K562 (cell line): ENCODE results near the gene GNL3.

Experiments
- CHD4 ChIP-seq: fragments of 200-600 bp; sonication (generic); IDR thresholded peaks from 3 replicates; pipeline ENCODE4 v1.6.1; 2012; ENCODE audit warnings: low read depth, mild to moderate bottlenecking, mixed read lengths, low read length, inconsistent platforms; ENCODE audit not compliant: insufficient read depth, insufficient replicate concordance, poor library complexity, severe bottlenecking
- FOXP1 ChIP-seq: sonication (generic); formaldehyde crosslinking; IDR thresholded peaks from 2 replicates; pipeline ENCODE4 v1.8.0; 2022; ENCODE audit warnings: mild to moderate bottlenecking, missing genetic modification reagents
- JUNB ChIP-seq: fragments of 450-650 bp; formaldehyde crosslinking; conservative IDR thresholded peaks from 2 replicates; pipeline ENCODE4 v1.4.0; 2020; ENCODE audit warnings: mild to moderate bottlenecking
- JUND ChIP-seq, 2 experiments: IDR thresholded peaks; 2 replicates in 1 of 2; 3 replicates in 1 of 2; pipeline ENCODE4 v1.6.1; 2011; ENCODE audit warnings: borderline replicate concordance in 2 of 2, low read depth in 2 of 2, low read length in 2 of 2, improper control_type of control experiment in 1 of 2, missing biosample characterization in 1 of 2, missing genetic modification characterization in 1 of 2, missing genetic modification reagents in 1 of 2
- MEIS2 ChIP-seq: fragments of 450-650 bp; IDR thresholded peaks from 2 replicates; pipeline ENCODE4 v1.6.1; 2014; ENCODE audit warnings: mild to moderate bottlenecking; ENCODE audit not compliant: partially characterized antibody
- PHF20 ChIP-seq: fragments of 450-650 bp; IDR thresholded peaks from 2 replicates; pipeline ENCODE4 v1.6.1; 2018; ENCODE audit not compliant: partially characterized antibody
- SP1 ChIP-seq: sonication (generic); formaldehyde crosslinking; IDR thresholded peaks from 2 replicates; pipeline ENCODE4 v1.8.1; 2022; ENCODE audit warnings: mild to moderate bottlenecking, missing genetic modification reagents
- ZNF23 ChIP-seq: fragments of 250-450 bp; sonication (Bioruptor Pico); IDR thresholded peaks from 2 replicates; pipeline ENCODE4 v1.4.0; 2020; ENCODE audit warnings: mild to moderate bottlenecking
- TF ChIP-seq, protein P1 (sequence below), 2 experiments: IDR thresholded peaks in 1 of 2; conservative IDR thresholded peaks in 1 of 2; 2 replicates each; pipeline ENCODE4 v1.6.1; 2016; ENCODE audit warnings: low read depth in 2 of 2, mild to moderate bottlenecking in 1 of 2, missing compliant biosample characterization in 1 of 2, missing genetic modification characterization in 1 of 2, moderate library complexity in 1 of 2

DNA sequence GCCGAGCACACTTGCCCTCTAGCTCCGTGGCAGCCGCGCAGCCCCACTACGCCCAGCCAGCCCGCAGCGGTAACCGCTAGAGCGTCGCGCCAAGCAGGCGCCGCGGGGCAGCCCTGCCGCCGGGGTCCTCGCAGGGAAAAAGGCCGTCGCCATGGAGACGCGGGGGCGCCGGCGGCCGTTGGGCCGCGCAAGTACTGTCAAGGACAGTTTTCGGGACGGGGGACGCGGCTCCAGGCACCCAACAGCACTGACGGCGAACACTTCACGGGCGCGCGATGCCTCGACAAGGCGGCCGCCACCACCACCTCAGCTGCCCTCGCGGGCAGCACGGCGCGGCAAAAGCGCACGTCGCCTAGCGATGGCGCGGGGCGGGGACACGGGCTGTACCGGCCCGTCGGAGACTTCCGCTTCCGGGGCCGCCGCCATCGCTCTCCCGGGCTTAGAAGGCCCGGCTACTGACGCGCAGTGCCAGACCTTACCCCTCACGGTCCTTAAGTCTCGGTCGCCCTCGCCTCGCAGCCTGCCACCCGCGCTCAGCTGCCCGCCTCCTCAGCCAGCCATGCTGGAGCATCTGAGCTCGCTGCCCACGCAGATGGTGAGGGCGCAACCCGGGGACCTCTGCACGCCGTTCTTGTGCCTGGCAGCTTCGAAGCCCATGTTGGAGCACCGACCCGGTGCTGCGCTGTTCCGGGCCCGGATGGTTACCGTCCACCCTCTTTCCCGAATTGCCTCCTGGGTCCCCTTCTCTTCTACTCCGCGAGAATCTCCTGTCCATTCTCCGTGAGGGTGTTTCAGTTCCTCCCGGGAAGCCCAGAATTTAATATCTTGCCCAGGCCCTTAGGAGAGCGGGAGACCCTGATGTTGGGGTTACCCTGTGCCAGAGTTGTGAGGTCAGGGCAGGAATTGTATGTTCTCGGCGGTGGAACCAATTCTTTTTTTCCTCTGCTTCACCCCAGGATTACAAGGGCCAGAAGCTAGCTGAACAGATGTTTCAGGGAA is 20.2 kb downstream of the GNL3 start, which contains the start of the genes GLT8D1 and SPCS1:
- TF ChIP-seq CHD4 (no peak), JUNB (CRISPR knock-in tag) (no peak), FOXP1 (CRISPR knock-in tag) (peak; percentile 86; the same call in 1 of the 2 replicates), MEIS2 (no peak), JUND (IDR thresholded peaks at IDR 0.05; ENCODE audit: borderline replicate concordance, low read depth, low read length) (no peak; the same call in none of the 2 replicates), JUND (tag; IDR thresholded peaks at IDR 0.05; ENCODE audit: borderline replicate concordance, low read depth, low read length) (no peak), SP1 (peak; percentile 58; the same call in 1 of the 2 replicates), PHF20 (peak; percentile 88), ZNF23 (CRISPR knock-in tag) (no peak)
- TF ChIP-seq, protein P1, sequence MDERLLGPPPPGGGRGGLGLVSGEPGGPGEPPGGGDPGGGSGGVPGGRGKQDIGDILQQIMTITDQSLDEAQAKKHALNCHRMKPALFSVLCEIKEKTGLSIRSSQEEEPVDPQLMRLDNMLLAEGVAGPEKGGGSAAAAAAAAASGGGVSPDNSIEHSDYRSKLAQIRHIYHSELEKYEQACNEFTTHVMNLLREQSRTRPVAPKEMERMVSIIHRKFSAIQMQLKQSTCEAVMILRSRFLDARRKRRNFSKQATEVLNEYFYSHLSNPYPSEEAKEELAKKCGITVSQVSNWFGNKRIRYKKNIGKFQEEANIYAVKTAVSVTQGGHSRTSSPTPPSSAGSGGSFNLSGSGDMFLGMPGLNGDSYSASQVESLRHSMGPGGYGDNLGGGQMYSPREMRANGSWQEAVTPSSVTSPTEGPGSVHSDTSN (CRISPR knock-in tag; IDR thresholded peaks at IDR 0.05; ENCODE audit: low read depth): no peak
- TF ChIP-seq, protein P1 (tag; conservative IDR thresholded peaks at IDR 0.05; ENCODE audit: low read depth): no peak
